Measurements from ENCODE around the gene UPF3A. TPM values are rescaled to one million over a fixed set of nuclear protein-coding genes. Genes with fewer than 3 reads are reported as not detected.

UPF3A gene

Small RNAs within 50 kb of the gene (microRNA-seq; reads per million reads assigned to microRNA genes)
- not detected for gene MIR4502
- 8.4 reads per million, percentile 28 among the genes with 10 or more reads in this experiment for gene MIR548AR

Measured in HL-60 (cell line).